HUES6 (cell line): ENCODE results near the gene MRPL55.

Experiments
- H3K27ac ChIP-seq: 2 replicates; pipeline ENCODE4 v1.7.0; 2013; ENCODE audit warnings: low read depth, mild to moderate bottlenecking, low read length, inconsistent platforms
- H3K27me3 ChIP-seq: 2 replicates; pipeline ENCODE4 v1.6.1; 2013; ENCODE audit warnings: low read length; ENCODE audit not compliant: control insufficient read depth, insufficient read depth
- H3K36me3 ChIP-seq: 2 replicates; pipeline ENCODE4 v1.6.1; 2013; ENCODE audit warnings: low read length; ENCODE audit not compliant: control insufficient read depth, insufficient read depth
- H3K4me1 ChIP-seq: 2 replicates; pipeline ENCODE4 v1.6.1; 2013; ENCODE audit warnings: low read length; ENCODE audit not compliant: control insufficient read depth, insufficient read depth
- H3K4me3 ChIP-seq: 2 replicates; pipeline ENCODE4 v1.5.1; 2013; ENCODE audit warnings: low read depth, low read length
- H3K9ac ChIP-seq: one replicate; pipeline ENCODE4 v1.6.1; 2013; ENCODE audit warnings: mild to moderate bottlenecking, low read length
- H3K9me3 ChIP-seq: 2 replicates; pipeline ENCODE4 v1.6.1; 2013; ENCODE audit warnings: low read depth, low read length; ENCODE audit not compliant: control insufficient read depth, insufficient read depth

The MRPL55 gene

GRCh38 chr1:228097333-228098081 lies 11.6 kb downstream of the MRPL55 start:
- no peaks in the 10 kb centered on the region for H3K27me3 ChIP-seq
- H3K9ac ChIP-seq = no peak overlapping the region
- peaks cover 12% of the 10 kb centered on the region; the same call in 1 of the 2 replicates for H3K9me3 ChIP-seq
- H3K36me3 ChIP-seq = peaks cover 75% of the 10 kb centered on the region
- H3K4me1 ChIP-seq = 0 out of 2 replicates have a peak, but pooled peaks cover 3% of the 10 kb centered on the region
- H3K4me3 ChIP-seq = no peak overlapping the region
- H3K27ac ChIP-seq = no peak overlapping the region

GRCh38 chr1:228096416-228097332 lies 12.4 kb downstream of the MRPL55 start:
- H3K36me3 ChIP-seq = peaks cover 83% of the 10 kb centered on the region
- H3K27ac ChIP-seq = no peak overlapping the region

GRCh38 chr1:228095938-228096337 lies 13.2 kb downstream of the MRPL55 start:
- H3K4me1 ChIP-seq = no peaks in the 10 kb centered on the region
- no peak overlapping the region for H3K27ac ChIP-seq
- peaks cover 12% of the 10 kb centered on the region; the same call in 1 of the 2 replicates for H3K9me3 ChIP-seq
- peaks cover 84% of the 10 kb centered on the region for H3K36me3 ChIP-seq
- no peaks in the 10 kb centered on the region for H3K27me3 ChIP-seq
- H3K4me3 ChIP-seq = no peak overlapping the region
- H3K9ac ChIP-seq = no peak overlapping the region

More at GRCh38 chr1:228096416-228097332, 12.4 kb downstream of the MRPL55 start:
- Histone ChIP-seq H3K27me3 (no peaks in the 10 kb centered on the region), H3K9ac (no peak overlapping the region), H3K9me3 (peaks cover 12% of the 10 kb centered on the region; the same call in 1 of the 2 replicates), H3K4me3 (no peak overlapping the region), H3K4me1 (0 out of 2 replicates have a peak, but pooled peaks cover 3% of the 10 kb centered on the region)

- Histone ChIP-seq H3K36me3 (peaks cover 76% of the 10 kb centered on the region), H3K27me3 (no peaks in the 10 kb centered on the region), H3K9ac (no peak overlapping the region), H3K4me1 (no peaks in the 10 kb centered on the region), H3K27ac (no peak overlapping the region), H3K9me3 (peaks cover 12% of the 10 kb centered on the region; the same call in 1 of the 2 replicates), H3K4me3 (no peak overlapping the region)
These were observed 13.9 kb downstream of the MRPL55 start for GRCh38 chr1:228095161-228095560.

GRCh38 chr1:228094432-228095016 lies 14.6 kb downstream of the MRPL55 start:
- no peaks in the 10 kb centered on the region for H3K4me1 ChIP-seq
- H3K27ac ChIP-seq = no peak overlapping the region
- H3K4me3 ChIP-seq = no peak overlapping the region
- H3K27me3 ChIP-seq = no peaks in the 10 kb centered on the region
- peaks cover 74% of the 10 kb centered on the region for H3K36me3 ChIP-seq
- no peak overlapping the region for H3K9ac ChIP-seq
- H3K9me3 ChIP-seq = peaks cover 12% of the 10 kb centered on the region; the same call in 1 of the 2 replicates

GRCh38 chr1:228093050-228093906 lies 15.8 kb downstream of the MRPL55 start:
- Histone ChIP-seq H3K9ac (no peak overlapping the region), H3K36me3 (peaks cover 70% of the 10 kb centered on the region), H3K27ac (no peak overlapping the region), H3K4me1 (peaks cover 3% of the 10 kb centered on the region; the same call in 1 of the 2 replicates), H3K27me3 (no peaks in the 10 kb centered on the region), H3K9me3 (peaks cover 12% of the 10 kb centered on the region; the same call in 1 of the 2 replicates), H3K4me3 (no peak overlapping the region)

GRCh38 chr1:228092342-228093049 lies 16.6 kb downstream of the MRPL55 start:
- H3K27me3 ChIP-seq = no peaks in the 10 kb centered on the region
- H3K4me1 ChIP-seq = peaks cover 8% of the 10 kb centered on the region; the same call in 1 of the 2 replicates
- H3K36me3 ChIP-seq = peaks cover 68% of the 10 kb centered on the region
- H3K27ac ChIP-seq = no peak overlapping the region
- H3K9ac ChIP-seq = no peak overlapping the region
- H3K4me3 ChIP-seq = no peak overlapping the region
- H3K9me3 ChIP-seq = peaks cover 12% of the 10 kb centered on the region; the same call in 1 of the 2 replicates

- no peak overlapping the region for H3K4me3 ChIP-seq
- H3K27ac ChIP-seq = no peak overlapping the region
- peaks cover 54% of the 10 kb centered on the region for H3K36me3 ChIP-seq
- no peak overlapping the region for H3K9ac ChIP-seq
- H3K4me1 ChIP-seq = peaks cover 15% of the 10 kb centered on the region; the same call in 1 of the 2 replicates
- peaks cover 12% of the 10 kb centered on the region; the same call in 1 of the 2 replicates for H3K9me3 ChIP-seq
- no peaks in the 10 kb centered on the region for H3K27me3 ChIP-seq
These were observed 18.0 kb downstream of the MRPL55 start for GRCh38 chr1:228091084-228091483.

GRCh38 chr1:228090613-228091081 lies 18.5 kb downstream of the MRPL55 start:
- Histone ChIP-seq H3K9me3 (peaks cover 12% of the 10 kb centered on the region; the same call in 1 of the 2 replicates), H3K9ac (no peak overlapping the region), H3K27ac (no peak overlapping the region), H3K27me3 (no peaks in the 10 kb centered on the region), H3K36me3 (peaks cover 49% of the 10 kb centered on the region), H3K4me3 (no peak overlapping the region), H3K4me1 (peaks cover 19% of the 10 kb centered on the region; the same call in 1 of the 2 replicates)
